ENCODE results near the gene SCNN1B. TPM values are rescaled to one million over a fixed set of nuclear protein-coding genes. Genes with fewer than 3 reads are reported as not detected.
"Not testable (repeated sequence)": the region's sequence is repeated elsewhere in the genome, so short reads cannot be mapped to it uniquely, and the experiment has no call there.

SCNN1B gene
- total RNA-seq, 2 donors from 2014 or later: not detected

GRCh38 chr16:23365602-23366240 is 63.6 kb downstream of the SCNN1B start:
- H3K4me1 ChIP-seq (ENCODE audit: control insufficient read depth, insufficient read depth, low read length): no peaks in the 10 kb centered on the region
- WGBS, 2 experiments (ENCODE audit: insufficient coverage in 1 of 2, insufficient read length in 1 of 2): 49 to 57% methylated on average over 3 to 5 of the region's 5 CpGs
- no peak overlapping the region for H3K9ac ChIP-seq (ENCODE audit: extremely low read depth, low read length, poor library complexity, severe bottlenecking)
- H3K4me3 ChIP-seq (ENCODE audit: low read length): no peak overlapping the region
- H3K4me1 Mint-ChIP-seq: peaks cover 4% of the 10 kb centered on the region
- no peaks in the 10 kb centered on the region for H3K9me3 ChIP-seq (ENCODE audit: control insufficient read depth, low read length)
- H3K36me3 ChIP-seq (ENCODE audit: control insufficient read depth, insufficient read depth, low read length): no peaks in the 10 kb centered on the region
- H3K27me3 Mint-ChIP-seq (ENCODE audit: insufficient read depth): no peaks in the 10 kb centered on the region
- no peaks in the 10 kb centered on the region for H3K27me3 ChIP-seq (ENCODE audit: control insufficient read depth, insufficient read depth, low read length, poor library complexity, severe bottlenecking)
- TF ChIP-seq CTCF (conservative IDR thresholded peaks at IDR 0.05): no peak
- H3K27ac ChIP-seq (ENCODE audit: low read depth, low read length): no peak overlapping the region
- DNase-seq: no peak
- no peaks in the 10 kb centered on the region for H3K36me3 Mint-ChIP-seq (ENCODE audit: low read depth)
- H3K27ac Mint-ChIP-seq: no peak overlapping the region
- H3K4me3 Mint-ChIP-seq: no peak overlapping the region
- no peaks in the 10 kb centered on the region for H3K9me3 Mint-ChIP-seq

GRCh38 chr16:23366341-23366740 is 64.2 kb downstream of the SCNN1B start:
- WGBS, 2 experiments (ENCODE audit: insufficient coverage in 1 of 2, insufficient read length in 1 of 2): 87 to 89% methylated on average over 6 to 7 of the region's 7 CpGs
- H3K9ac ChIP-seq (ENCODE audit: extremely low read depth, low read length, poor library complexity, severe bottlenecking); H3K4me3 Mint-ChIP-seq; H3K9me3 Mint-ChIP-seq; DNase-seq; H3K36me3 Mint-ChIP-seq (ENCODE audit: low read depth); H3K27me3 ChIP-seq (ENCODE audit: control insufficient read depth, insufficient read depth, low read length, poor library complexity, severe bottlenecking); H3K4me1 Mint-ChIP-seq; H3K27ac ChIP-seq (ENCODE audit: low read depth, low read length); H3K9me3 ChIP-seq (ENCODE audit: control insufficient read depth, low read length); H3K4me3 ChIP-seq (ENCODE audit: low read length); H3K4me1 ChIP-seq (ENCODE audit: control insufficient read depth, insufficient read depth, low read length); H3K27ac Mint-ChIP-seq; H3K27me3 Mint-ChIP-seq (ENCODE audit: insufficient read depth); H3K36me3 ChIP-seq (ENCODE audit: control insufficient read depth, insufficient read depth, low read length): not testable (repeated sequence)

GRCh38 chr16:23367564-23367963 is 65.5 kb downstream of the SCNN1B start:
- DNase-seq: no peak
- Mint-ChIP-seq H3K27me3 (ENCODE audit: insufficient read depth) (no peaks in the 10 kb centered on the region), H3K4me3 (no peak overlapping the region), H3K4me1 (peaks cover 4% of the 10 kb centered on the region), H3K27ac (no peak overlapping the region), H3K36me3 (ENCODE audit: low read depth) (no peaks in the 10 kb centered on the region), H3K9me3 (no peaks in the 10 kb centered on the region)
- TF ChIP-seq CTCF (conservative IDR thresholded peaks at IDR 0.05): no peak
- H3K36me3 ChIP-seq (ENCODE audit: control insufficient read depth, insufficient read depth, low read length): no peaks in the 10 kb centered on the region
- WGBS, 2 experiments (ENCODE audit: insufficient coverage in 1 of 2, insufficient read length in 1 of 2): 86 to 96% methylated on average over 7 to 10 of the region's 10 CpGs
- H3K9me3 ChIP-seq (ENCODE audit: control insufficient read depth, low read length): no peaks in the 10 kb centered on the region
- H3K27ac ChIP-seq (ENCODE audit: low read depth, low read length): no peak overlapping the region
- no peak overlapping the region for H3K4me3 ChIP-seq (ENCODE audit: low read length)
- H3K9ac ChIP-seq (ENCODE audit: extremely low read depth, low read length, poor library complexity, severe bottlenecking): no peak overlapping the region
- no peaks in the 10 kb centered on the region for H3K27me3 ChIP-seq (ENCODE audit: control insufficient read depth, insufficient read depth, low read length, poor library complexity, severe bottlenecking)
- no peaks in the 10 kb centered on the region for H3K4me1 ChIP-seq (ENCODE audit: control insufficient read depth, insufficient read depth, low read length)

- Histone ChIP-seq H3K9ac (ENCODE audit: extremely low read depth, low read length, poor library complexity, severe bottlenecking) (no peak overlapping the region), H3K9me3 (ENCODE audit: control insufficient read depth, low read length) (no peaks in the 10 kb centered on the region), H3K4me3 (ENCODE audit: low read length) (no peak overlapping the region), H3K27me3 (ENCODE audit: control insufficient read depth, insufficient read depth, low read length, poor library complexity, severe bottlenecking) (no peaks in the 10 kb centered on the region), H3K36me3 (ENCODE audit: control insufficient read depth, insufficient read depth, low read length) (no peaks in the 10 kb centered on the region), H3K4me1 (ENCODE audit: control insufficient read depth, insufficient read depth, low read length) (no peaks in the 10 kb centered on the region), H3K27ac (ENCODE audit: low read depth, low read length) (no peak overlapping the region)
- no peak for TF ChIP-seq CTCF (conservative IDR thresholded peaks at IDR 0.05)
- Mint-ChIP-seq H3K27ac (no peak overlapping the region), H3K9me3 (no peaks in the 10 kb centered on the region), H3K27me3 (ENCODE audit: insufficient read depth) (no peaks in the 10 kb centered on the region), H3K36me3 (ENCODE audit: low read depth) (no peaks in the 10 kb centered on the region), H3K4me1 (peaks cover 4% of the 10 kb centered on the region), H3K4me3 (no peak overlapping the region)
- 87 to 89% methylated on average over 7 to 8 of the region's 8 CpGs for WGBS, 2 experiments (ENCODE audit: insufficient coverage in 1 of 2, insufficient read length in 1 of 2)
- DNase-seq: no peak
Observed at GRCh38 chr16:23367988-23368387, 65.9 kb downstream of the SCNN1B start.
